Measurements from ENCODE around the gene CHD3.
"Not testable (repeated sequence)": the region's sequence is repeated elsewhere in the genome, so short reads cannot be mapped to it uniquely, and the experiment has no call there.

Gene CHD3

DNA sequence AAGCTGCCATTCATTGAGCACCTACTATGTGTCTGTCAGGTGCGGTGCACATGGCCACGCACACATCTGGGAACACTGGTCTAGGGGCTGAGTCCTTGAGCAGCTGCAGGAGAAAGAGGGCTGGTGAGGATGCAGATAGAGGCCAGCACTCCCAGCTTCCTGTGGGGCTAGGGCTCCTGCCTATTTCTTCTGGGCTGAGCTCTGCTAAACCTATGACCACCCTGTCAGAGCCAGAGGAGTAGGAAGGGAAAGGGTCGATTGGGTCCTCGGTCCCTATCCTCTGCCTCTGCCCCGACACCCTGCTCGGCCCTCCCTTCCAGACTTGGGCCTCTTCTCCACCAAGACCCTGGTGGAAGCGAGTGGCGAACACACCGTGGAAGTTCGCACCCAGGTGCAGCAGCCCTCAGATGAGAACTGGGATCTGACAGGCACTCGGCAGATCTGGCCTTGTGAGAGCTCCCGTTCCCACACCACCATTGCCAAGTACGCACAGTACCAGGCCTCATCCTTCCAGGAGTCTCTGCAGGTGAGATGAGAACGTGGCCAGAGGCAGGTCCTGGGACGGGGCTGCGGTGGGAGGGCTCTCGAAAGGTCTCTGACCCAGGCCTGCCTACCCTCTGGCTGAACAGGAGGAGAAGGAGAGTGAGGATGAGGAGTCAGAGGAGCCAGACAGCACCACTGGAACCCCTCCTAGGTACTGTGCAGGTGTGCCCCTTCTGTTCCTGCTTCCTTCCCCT, 37.7 kb upstream of the CHD3 start:
- no peak for DNase-seq

DNA sequence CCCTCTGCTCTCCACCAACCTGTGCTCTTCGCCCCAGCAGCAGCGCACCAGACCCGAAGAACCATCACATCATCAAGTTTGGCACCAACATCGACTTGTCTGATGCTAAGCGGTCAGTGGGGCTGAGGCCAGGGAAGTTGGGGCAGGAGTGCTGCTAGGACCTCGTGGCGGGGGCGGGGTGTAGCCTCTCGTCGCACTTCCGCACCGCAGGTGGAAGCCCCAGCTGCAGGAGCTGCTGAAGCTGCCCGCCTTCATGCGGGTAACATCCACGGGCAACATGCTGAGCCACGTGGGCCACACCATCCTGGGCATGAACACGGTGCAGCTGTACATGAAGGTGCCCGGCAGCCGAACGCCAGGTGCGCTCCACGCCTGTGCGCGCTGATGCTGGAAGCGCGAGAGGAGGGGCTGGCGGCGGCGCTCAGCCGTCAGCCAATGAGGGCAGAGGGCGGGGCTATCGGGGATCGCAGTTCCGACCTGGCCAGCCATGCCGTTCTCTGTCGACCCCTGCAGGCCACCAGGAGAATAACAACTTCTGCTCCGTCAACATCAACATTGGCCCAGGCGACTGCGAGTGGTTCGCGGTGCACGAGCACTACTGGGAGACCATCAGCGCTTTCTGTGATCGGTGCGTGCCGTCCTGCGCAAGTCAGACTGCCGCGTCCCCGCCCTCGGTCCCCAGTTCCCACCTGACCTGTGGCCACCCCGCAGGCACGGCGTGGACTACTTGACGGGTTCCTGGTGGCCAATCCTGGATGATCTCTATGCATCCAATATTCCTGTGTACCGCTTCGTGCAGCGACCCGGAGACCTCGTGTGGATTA, 36.9 kb upstream of the CHD3 start:
- no peak for DNase-seq

DNA sequence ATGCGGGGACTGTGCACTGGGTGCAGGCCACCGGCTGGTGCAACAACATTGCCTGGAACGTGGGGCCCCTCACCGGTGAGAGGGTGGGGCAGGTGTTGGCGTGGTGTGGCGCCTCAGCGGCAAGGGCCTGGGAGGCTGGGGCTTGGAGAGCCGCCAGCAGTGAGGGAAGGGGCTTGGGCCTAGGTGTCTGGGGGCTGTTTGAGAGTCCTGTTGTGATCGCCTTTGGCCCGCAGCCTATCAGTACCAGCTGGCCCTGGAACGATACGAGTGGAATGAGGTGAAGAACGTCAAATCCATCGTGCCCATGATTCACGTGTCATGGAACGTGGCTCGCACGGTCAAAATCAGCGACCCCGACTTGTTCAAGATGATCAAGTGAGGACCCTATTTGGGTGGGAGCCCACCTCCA, 36.3 kb upstream of the CHD3 start:
- no peak for DNase-seq

DNA sequence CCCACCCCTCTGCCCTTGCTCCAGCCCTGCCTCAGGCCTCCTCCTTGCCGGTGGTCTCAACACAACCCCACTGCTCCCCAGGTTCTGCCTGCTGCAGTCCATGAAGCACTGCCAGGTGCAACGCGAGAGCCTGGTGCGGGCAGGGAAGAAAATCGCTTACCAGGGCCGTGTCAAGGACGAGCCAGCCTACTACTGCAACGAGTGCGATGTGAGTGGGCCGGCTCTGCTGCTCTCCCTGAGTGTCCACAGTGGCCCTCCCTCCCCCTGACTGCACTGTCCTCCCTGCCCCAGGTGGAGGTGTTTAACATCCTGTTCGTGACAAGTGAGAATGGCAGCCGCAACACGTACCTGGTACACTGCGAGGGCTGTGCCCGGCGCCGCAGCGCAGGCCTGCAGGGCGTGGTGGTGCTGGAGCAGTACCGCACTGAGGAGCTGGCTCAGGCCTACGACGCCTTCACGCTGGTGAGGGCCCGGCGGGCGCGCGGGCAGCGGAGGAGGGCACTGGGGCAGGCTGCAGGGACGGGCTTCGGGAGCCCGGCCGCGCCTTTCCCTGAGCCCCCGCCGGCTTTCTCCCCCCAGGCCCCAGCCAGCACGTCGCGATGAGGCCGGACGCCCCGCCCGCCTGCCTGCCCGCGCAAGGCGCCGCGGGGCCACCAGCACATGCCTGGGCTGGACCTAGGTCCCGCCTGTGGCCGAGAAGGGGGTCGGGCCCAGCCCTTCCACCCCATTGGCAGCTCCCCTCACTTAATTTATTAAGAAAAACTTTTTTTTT, 35.5 kb upstream of the CHD3 start:
- no peak for DNase-seq

DNA sequence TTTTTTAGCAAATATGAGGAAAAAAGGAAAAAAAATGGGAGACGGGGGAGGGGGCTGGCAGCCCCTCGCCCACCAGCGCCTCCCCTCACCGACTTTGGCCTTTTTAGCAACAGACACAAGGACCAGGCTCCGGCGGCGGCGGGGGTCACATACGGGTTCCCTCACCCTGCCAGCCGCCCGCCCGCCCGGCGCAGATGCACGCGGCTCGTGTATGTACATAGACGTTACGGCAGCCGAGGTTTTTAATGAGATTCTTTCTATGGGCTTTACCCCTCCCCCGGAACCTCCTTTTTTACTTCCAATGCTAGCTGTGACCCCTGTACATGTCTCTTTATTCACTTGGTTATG, 34.9 kb upstream of the CHD3 start:
- DNase-seq = no peak

DNA sequence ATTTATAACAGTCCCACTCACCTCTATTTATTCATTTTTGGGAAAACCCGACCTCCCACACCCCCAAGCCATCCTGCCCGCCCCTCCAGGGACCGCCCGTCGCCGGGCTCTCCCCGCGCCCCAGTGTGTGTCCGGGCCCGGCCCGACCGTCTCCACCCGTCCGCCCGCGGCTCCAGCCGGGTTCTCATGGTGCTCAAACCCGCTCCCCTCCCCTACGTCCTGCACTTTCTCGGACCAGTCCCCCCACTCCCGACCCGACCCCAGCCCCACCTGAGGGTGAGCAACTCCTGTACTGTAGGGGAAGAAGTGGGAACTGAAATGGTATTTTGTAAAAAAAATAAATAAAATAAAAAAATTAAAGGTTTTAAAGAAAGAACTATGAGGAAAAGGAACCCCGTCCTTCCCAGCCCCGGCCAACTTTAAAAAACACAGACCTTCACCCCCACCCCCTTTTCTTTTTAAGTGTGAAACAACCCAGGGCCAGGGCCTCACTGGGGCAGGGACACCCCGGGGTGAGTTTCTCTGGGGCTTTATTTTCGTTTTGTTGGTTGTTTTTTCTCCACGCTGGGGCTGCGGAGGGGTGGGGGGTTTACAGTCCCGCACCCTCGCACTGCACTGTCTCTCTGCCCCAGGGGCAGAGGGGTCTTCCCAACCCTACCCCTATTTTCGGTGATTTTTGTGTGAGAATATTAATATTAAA, 34.4 kb upstream of the CHD3 start:
- no peak for DNase-seq

DNA sequence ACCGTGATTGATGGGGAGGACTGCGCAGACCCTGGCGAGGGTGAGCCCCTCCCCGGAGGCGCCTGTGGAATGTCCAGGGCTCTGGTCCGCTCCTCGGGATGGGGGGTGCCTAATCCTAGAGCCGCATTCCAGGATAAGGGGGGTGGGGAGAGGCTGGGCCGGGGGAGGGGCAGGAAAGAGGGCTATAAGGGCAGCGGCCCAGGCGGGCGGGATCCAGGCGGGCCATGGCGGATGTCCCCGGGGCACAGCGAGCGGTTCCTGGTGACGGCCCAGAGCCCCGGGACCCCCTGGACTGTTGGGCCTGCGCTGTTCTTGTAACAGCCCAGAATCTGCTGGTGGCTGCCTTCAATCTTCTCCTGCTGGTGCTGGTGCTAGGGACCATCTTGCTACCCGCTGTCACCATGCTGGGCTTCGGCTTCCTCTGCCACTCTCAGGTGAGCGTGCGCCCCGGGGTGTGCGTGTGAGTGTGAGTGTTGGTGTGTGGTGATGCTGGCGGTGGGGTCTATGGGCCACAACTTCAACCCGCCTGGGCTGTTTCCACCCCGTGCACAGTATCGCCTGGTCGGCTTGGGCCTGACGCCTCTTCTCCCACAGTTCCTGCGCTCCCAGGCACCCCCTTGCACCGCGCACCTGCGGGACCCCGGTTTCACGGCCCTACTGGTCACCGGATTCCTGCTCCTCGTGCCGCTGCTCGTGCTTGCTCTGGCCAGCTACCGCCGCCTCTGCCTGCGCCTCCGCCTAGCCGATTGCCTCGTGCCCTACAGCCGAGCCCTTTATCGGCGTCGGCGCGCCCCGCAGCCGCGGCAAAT, 33.5 kb upstream of the CHD3 start, which contains the start of gene TMEM88:
Gene TMEM88, plus strand, starts transcription at position 216 of the 809 bp plus-strand sequence. Its CDS starts 9 bp downstream, at position 225.
- DNase-seq = no peak

DNA sequence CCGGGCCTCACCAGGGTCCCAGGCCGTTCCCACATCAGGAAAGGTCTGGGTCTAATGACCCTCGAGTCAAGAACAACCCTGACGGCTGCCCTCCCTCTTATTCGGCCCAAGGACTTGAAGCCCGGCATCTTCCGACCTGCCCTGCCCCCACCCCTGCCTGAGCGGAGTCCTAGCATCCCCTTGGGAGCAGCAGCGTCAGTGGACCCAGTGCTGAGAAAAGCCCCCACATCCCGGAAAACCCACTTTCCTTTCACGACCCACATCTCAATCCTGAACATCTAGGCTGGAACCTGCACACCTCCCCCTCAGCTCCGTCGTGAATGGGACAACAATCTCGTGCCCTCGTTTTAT, 33.0 kb upstream of the CHD3 start:
- no peak for DNase-seq

DNA sequence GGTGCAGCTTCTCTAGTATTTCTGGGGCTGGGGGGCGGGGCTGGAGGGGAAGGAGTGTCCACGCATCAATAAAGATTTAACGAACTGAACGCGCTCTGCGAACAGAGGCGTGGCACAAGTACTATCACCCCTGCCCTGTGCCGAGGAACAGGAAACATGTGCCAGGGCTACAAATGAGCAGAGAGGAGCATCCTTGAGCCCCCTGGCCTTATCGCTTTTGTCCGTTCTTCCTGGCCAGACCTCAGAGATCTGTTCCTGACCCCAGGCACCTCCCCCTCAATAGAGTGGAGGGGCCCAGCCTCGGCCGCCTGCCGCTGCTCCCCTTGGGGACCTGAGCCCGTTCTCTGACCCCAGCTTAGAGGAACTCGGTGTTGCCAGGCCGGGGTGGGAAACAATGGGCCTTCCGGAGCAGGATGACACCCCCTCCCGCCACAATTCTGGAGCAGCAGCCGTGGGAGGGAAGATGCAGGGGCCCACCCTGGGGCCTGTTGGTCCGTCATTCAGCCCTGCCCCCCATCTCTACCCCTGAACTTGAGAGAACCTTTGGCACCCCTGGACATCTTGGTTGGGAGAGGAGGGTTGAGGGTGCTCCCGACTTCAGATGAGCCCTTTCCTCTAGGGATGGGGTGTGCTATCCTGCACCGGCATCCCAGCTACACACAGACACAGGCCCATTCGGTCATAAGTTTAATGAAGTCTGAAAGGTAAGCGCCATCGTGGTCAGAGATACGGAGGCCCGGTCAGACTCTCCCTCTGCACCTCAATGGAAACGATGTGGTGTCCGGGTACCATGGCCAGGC, 32.4 kb upstream of the CHD3 start:
- DNase-seq = no peak

DNA sequence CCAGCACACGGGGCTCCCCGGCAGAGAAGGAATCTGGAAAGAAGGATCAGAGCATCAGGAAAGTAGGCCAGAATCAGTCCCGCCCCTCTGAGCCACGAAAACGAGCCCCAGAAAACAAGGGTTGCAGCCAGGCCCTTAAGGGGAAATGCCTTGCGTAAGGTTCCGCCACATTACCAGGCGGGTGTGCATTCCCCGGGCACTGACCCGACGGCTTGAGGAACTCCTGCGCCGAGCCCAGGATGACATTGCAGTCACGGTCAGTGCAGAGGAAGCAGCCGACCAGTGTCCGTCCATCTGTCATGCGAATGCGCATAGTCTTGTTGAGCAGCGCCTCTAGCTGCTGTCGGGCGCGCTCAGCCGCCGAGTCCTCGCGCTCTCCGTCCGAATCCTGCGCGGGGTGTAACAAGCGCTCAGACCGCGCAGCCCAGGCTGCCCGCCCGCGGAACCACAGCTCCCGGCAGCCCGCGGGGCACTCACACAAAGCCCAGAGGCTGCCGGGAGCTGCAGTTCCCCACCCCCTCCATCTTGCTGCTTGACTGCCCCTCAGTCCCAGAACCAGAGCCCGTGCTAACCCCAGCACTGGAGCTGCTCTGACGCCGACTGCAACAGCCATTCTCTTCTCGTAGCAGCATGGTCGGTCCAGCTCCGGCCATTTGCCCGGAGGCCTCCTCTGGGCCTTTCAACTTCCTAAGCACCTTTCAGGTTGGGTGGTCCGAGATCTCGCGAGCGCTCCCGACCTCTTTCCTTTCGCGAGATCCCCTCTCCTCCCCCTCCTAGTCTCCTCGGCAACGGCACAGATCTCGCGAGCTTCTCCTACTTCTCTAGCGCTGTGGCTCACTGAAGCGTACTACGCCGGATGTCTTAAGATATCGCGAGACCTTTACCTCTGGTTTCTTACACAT, 31.5 kb upstream of the CHD3 start, which contains the start of gene NAA38:
Gene NAA38, minus strand, starts transcription at position 749 of the 902 bp plus-strand sequence. Its CDS starts 96 bp downstream, at position 653.
- DNase-seq = peak; percentile 99

DNA sequence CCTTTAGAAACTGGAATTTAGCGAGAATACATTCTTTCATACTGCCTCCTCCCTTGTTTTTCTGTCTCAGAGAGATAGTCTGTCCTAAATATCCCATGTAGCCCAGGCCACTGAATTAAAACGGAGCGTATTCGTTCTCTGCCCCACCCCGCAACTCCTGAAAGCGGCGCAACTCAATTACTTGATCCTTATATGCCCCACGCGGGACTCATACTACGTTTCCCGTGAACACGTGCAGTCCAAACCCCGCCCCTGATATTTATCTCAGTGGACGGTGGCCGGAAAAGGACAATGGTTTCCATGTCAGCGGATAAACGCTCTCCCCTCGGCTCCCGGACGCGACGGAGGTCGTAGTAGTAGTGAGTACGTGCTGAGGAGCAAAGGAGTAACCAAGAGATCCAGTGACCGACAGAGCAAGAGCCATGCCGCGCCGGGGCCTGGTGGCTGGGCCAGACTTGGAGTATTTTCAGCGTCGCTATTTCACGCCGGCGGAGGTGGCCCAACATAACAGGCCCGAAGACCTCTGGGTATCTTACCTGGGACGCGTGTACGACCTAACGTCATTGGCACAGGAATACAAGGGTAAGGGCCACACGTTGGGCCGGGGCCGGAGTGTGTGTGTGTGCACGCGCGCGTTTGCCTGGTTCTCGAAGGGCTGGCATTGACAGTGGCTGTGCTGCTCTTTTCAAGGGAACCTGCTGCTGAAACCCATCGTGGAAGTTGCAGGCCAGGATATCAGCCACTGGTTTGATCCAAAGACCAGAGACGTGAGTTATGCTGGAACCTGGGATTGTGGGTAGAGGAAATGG, 30.7 kb upstream of the CHD3 start, which contains the start of gene CYB5D1:
Gene CYB5D1, plus strand, starts transcription at position 291 of the 809 bp plus-strand sequence. Its CDS starts 132 bp downstream, at position 423.
- DNase-seq = peak; percentile 88

DNA sequence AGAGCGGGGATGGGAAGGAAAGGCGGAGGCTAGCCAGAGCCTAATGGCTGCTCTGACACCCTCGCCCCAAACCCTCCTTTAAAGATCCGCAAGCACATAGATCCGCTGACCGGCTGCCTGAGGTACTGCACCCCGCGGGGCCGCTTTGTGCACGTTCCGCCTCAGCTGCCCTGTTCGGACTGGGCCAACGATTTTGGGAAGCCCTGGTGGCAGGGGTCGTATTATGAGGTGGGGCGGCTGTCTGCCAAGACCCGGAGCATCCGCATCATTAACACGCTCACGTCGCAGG, 30.1 kb upstream of the CHD3 start:
- no peak for DNase-seq

DNA sequence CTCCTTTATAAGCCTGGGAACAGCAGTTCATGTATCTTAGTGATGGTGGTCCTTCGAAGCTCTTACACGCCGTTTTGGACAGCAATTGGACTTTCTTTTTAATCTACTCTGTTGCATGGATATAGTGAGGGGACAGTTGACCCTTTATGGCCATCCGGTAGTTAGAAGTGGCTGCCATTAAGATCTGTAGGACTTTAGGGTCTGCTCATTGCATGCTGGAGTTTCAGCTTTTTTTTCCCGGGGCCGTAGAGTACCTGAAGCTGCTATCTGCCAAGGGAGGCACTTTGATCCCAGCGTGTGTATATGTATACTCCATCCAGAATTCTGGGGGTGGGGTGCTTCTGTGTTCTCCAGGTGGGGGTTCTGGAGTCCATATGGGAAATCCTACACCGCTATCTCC, 29.6 kb upstream of the CHD3 start:
- no peak for DNase-seq

DNA sequence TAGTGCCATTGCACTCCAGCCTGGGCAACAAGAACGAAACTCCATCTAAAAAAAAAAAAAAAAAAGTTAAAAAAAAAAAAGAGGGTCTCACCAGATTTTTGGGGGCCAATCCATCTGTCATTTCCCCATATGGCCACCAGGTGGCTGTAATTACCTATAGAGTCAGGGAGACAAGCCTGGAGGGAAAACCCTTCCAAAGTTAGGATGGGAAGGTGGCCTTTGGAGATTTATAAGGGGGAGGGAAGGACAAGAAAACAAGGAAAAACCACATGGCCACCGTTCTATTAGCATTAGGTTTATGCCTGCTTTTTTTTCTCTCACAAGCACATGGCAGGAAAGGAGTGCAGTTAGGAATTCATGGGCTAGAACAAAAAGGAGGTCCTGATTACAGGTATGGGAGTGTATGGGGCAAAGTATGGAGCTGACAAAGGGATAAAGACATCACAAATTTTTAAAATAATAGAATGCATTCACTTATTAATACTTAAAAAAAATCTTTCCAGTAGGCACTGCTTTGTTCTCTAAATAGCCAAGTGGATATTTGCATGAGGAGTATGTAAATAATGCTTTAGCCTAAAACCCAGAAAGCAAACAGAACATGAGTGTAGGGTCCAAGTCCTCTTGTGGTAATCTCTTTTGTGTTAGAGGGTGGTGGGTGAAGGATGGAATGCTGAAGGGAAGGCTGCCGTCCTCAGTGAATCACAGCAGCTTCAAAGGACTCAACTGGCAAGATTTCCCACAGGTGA, 25.7 kb upstream of the CHD3 start:
- peak; percentile 27 for DNase-seq

DNA sequence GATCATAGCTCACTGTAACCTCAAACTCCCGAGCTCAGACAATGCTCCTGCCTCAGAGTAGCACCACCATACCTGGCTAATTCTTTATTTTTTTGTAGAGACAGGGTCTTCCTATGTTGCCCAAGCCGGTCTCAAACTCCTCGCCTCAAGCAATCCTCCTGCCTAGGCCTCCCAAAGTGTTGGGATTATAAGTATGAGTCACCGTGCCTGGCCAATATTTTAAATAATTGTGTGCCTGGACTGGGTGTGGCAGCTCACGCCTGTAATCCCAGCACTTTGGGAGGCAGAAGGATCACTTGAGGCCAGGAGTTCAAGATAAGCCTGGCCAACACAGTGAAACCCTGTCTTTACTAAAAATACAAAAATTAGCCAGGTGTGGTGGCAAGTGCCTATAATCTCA, 24.2 kb upstream of the CHD3 start:
- DNase-seq = not testable (repeated sequence)

DNA sequence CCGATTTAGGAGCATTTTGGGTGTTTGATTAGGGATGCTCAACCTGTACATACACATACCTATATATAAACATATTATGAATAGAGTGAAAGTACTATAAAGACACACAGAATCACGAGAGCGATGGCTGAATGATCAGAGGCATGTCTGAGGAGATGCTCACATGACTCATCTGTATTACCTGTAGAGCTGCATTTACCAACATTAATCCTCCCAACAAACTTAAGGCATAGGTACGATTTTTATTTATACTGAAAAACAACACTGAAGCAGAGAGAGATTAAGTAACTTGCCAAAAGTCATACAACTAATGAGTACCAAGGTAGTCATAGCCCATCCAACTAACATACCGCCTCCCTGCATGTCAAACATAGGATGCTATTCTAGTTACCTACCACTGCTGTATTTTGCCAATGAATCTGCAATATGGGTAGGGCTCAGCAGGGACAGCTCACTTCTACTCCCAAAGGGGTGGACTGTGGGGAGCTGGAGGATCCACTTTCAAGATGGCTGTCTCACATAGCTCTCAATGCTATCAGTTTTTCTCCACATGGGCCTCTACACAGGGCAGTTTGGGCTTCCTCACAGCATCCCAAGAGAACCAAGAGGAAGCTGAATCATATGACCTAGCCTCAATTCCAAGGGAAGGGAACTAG, 23.5 kb upstream of the CHD3 start:
- no peak for DNase-seq

DNA sequence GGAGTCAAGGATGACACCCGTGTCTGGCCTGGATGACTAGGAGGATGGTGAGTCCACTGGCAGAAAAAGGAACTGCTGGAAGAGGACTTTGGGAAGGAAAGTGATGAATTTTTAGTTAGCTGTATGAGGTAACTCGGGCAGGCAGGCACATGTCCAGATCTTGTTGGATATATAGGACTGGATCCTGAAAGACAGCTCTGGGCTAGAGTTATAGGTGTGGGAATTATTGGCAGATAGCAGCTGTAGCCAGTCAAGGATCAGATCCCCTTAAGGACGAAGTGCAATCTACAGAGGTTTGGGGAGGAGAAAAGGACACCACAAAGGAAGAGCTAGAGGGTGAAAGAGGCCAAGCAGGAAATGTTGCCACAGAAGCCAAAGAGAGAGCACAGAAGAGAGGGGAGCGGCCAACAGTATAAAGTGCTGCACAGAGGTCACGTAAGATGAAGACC, 20.7 kb upstream of the CHD3 start:
- no peak for DNase-seq

DNA sequence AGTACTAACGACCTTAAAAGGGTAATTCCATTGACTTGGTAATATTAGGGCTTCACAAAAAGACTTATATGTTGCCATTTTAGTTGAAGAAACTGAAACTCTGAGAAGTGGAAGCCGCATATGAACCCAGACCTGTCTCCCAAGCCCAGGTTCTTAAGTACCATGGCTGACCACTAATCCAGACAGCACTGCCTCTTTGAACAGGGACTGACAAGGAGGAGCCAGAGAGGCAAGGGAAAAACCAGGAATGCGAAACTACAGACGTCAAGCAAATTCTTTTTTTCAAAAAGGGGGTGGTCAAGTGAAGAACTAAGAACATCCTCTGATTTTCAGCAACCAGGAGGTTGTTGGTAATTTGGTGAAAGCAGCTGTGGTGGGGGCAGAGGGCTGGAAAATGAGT, 15.5 kb upstream of the CHD3 start:
- no peak for DNase-seq

Measured in NCI-H446 treated with DMSO at 0.1 percent for 48 hours (cell line).